Measurements from ENCODE around the gene CD300LB. TPM values are rescaled to one million over a fixed set of nuclear protein-coding genes. Genes with fewer than 3 reads are reported as not detected.

Gene CD300LB
- total and polyA plus RNA-seq, 2 donors from 2014 or later: 0.91 TPM; not detected in 1

DNA sequence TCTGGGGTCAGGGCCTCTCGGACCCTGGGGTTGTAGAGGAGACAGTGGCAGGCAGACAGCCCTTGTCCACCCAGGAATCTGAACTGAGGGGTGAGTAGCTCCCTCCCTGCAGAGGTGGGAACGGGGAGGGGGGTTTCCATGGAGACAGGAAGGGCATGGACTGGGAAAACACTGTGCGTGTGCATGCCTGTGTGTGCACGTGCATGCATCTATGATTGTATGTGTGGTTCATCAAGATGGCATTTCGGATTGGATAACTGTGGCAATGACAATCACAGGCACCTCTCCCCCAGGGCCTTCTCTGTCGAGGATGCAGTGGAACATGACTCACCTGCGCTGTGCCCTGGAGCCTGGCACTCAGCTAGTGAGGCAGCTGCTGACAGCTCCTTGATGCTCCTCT lies 20.8 kb upstream of the CD300LB start:
- Histone ChIP-seq H3K36me3 (ENCODE audit: control insufficient read depth in 2 of 3, insufficient read depth in 3 of 3, low read length in 3 of 3) (no peaks in the 10 kb centered on the region), H3K4me1 (ENCODE audit: control insufficient read depth in 2 of 3, insufficient read depth in 2 of 3, low read depth in 1 of 3, low read length in 3 of 3) (no peaks in the 10 kb centered on the region), H3K9ac (ENCODE audit: low read length in 3 of 3) (no peak overlapping the region), H3K9me3 (ENCODE audit: control insufficient read depth in 2 of 3, insufficient read depth in 1 of 3, low read length in 3 of 3) (no peaks in the 10 kb centered on the region), H3K4me3 (ENCODE audit: low read length in 3 of 3) (no peak overlapping the region), H3K27ac (ENCODE audit: low read depth in 2 of 2, low read length in 2 of 2) (no peak overlapping the region), H3K27me3 (ENCODE audit: control insufficient read depth, insufficient read depth, low read length) (no peaks in the 10 kb centered on the region)
- DNase-seq: peak in 3 of 5 donors; percentile 27 to 46 (median 36)
- no peak for FAIRE-seq
- TF ChIP-seq, protein P1, sequence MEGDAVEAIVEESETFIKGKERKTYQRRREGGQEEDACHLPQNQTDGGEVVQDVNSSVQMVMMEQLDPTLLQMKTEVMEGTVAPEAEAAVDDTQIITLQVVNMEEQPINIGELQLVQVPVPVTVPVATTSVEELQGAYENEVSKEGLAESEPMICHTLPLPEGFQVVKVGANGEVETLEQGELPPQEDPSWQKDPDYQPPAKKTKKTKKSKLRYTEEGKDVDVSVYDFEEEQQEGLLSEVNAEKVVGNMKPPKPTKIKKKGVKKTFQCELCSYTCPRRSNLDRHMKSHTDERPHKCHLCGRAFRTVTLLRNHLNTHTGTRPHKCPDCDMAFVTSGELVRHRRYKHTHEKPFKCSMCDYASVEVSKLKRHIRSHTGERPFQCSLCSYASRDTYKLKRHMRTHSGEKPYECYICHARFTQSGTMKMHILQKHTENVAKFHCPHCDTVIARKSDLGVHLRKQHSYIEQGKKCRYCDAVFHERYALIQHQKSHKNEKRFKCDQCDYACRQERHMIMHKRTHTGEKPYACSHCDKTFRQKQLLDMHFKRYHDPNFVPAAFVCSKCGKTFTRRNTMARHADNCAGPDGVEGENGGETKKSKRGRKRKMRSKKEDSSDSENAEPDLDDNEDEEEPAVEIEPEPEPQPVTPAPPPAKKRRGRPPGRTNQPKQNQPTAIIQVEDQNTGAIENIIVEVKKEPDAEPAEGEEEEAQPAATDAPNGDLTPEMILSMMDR (IDR thresholded peaks at IDR 0.05; ENCODE audit: borderline replicate concordance, extremely low read depth, insufficient read depth): no peak
- intact Hi-C loops (cut with DNase I): no loop called here

DNA sequence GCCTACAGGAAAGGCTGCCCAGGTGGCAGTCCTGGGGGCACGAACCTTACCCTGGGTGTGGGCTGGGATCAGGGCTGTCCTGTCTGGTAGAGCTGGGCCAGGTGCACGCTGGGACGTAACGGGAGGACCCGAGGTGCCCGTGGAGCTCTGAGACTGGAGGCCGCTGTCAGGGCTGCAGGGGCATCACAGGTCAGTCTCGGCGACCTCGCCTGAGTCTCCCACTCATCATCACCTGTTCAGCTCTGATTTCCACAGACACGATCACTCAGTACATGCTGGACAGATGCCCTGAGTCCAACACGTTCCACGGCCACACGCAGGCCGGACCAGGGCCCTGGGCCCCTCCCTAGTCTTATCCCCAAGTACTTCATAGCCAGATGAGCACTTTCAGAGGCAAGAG lies 19.3 kb upstream of the CD300LB start:
- intact Hi-C loops (cut with DNase I): no loop called here
- Histone ChIP-seq H3K27ac (ENCODE audit: low read depth in 2 of 2, low read length in 2 of 2) (no peak overlapping the region), H3K4me1 (ENCODE audit: control insufficient read depth in 2 of 3, insufficient read depth in 2 of 3, low read depth in 1 of 3, low read length in 3 of 3) (no peaks in the 10 kb centered on the region), H3K27me3 (ENCODE audit: control insufficient read depth, insufficient read depth, low read length) (no peaks in the 10 kb centered on the region), H3K9ac (ENCODE audit: low read length in 3 of 3) (no peak overlapping the region), H3K9me3 (ENCODE audit: control insufficient read depth in 2 of 3, insufficient read depth in 1 of 3, low read length in 3 of 3) (no peaks in the 10 kb centered on the region), H3K36me3 (ENCODE audit: control insufficient read depth in 2 of 3, insufficient read depth in 3 of 3, low read length in 3 of 3) (no peaks in the 10 kb centered on the region), H3K4me3 (ENCODE audit: low read length in 3 of 3) (no peak overlapping the region)
- TF ChIP-seq, protein P1 (IDR thresholded peaks at IDR 0.05; ENCODE audit: borderline replicate concordance, extremely low read depth, insufficient read depth): no peak
- DNase-seq (no peak), FAIRE-seq (no peak)

DNA sequence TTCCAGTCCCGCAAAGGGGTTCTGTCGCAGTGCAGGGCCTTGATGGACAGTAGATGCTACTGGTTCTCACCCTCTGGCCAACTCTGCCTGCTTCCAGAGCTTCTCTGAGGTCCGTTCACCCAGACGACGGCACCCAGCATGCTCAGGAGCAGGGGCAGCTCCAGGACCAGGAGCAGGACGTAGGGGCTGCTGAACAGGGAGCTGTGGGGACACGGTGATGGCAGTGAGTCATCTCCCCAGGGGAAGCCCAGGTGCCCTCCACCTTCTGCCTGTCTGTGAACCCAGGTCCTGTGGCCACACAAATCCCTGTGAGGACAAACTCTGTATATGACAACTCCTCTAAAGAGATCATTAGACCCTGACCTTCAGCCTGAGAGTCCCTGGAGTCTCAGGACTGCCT lies 18.1 kb upstream of the CD300LB start:
- TF ChIP-seq, protein P1 (IDR thresholded peaks at IDR 0.05; ENCODE audit: borderline replicate concordance, extremely low read depth, insufficient read depth): no peak
- no peak overlapping the region for H3K9ac ChIP-seq (ENCODE audit: low read length in 3 of 3)
- H3K4me3 ChIP-seq (ENCODE audit: low read length in 3 of 3): no peak overlapping the region
- no peaks in the 10 kb centered on the region for H3K36me3 ChIP-seq (ENCODE audit: control insufficient read depth in 2 of 3, insufficient read depth in 3 of 3, low read length in 3 of 3)
- no peak for DNase-seq
- H3K27ac ChIP-seq (ENCODE audit: low read depth in 2 of 2, low read length in 2 of 2): no peak overlapping the region
- no peaks in the 10 kb centered on the region for H3K9me3 ChIP-seq (ENCODE audit: control insufficient read depth in 2 of 3, insufficient read depth in 1 of 3, low read length in 3 of 3)
- H3K27me3 ChIP-seq (ENCODE audit: control insufficient read depth, insufficient read depth, low read length): no peaks in the 10 kb centered on the region
- intact Hi-C loops (cut with DNase I): no loop called here
- H3K4me1 ChIP-seq (ENCODE audit: control insufficient read depth in 2 of 3, insufficient read depth in 2 of 3, low read depth in 1 of 3, low read length in 3 of 3): no peaks in the 10 kb centered on the region
- no peak for FAIRE-seq

DNA sequence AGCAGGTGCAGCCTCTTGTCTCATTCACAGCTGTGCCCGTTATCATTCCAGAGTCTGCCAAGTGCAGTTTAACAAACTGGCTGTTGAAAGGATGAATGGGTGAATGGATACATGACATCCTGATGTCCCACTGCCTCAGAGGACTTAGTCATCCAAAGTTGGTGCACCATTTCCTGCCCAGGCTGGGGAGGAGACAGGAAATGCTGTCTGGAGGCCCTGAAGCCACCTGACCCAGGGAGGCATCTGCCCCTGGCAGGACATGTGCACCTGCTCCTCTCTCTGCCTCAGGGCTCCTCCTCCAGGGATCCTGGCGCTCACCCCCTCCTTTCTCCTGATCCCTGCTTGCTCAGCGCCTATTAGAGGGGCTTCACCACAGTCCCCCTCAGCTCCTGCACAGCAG lies 16.5 kb upstream of the CD300LB start:
- Histone ChIP-seq H3K36me3 (ENCODE audit: control insufficient read depth in 2 of 3, insufficient read depth in 3 of 3, low read length in 3 of 3) (no peaks in the 10 kb centered on the region), H3K4me3 (ENCODE audit: low read length in 3 of 3) (no peak overlapping the region), H3K4me1 (ENCODE audit: control insufficient read depth in 2 of 3, insufficient read depth in 2 of 3, low read depth in 1 of 3, low read length in 3 of 3) (no peaks in the 10 kb centered on the region), H3K27ac (ENCODE audit: low read depth in 2 of 2, low read length in 2 of 2) (no peak overlapping the region), H3K9me3 (ENCODE audit: control insufficient read depth in 2 of 3, insufficient read depth in 1 of 3, low read length in 3 of 3) (no peaks in the 10 kb centered on the region), H3K27me3 (ENCODE audit: control insufficient read depth, insufficient read depth, low read length) (no peaks in the 10 kb centered on the region), H3K9ac (ENCODE audit: low read length in 3 of 3) (no peak overlapping the region)
- no peak for FAIRE-seq
- intact Hi-C loops (cut with DNase I): no loop called here
- TF ChIP-seq, protein P1 (IDR thresholded peaks at IDR 0.05; ENCODE audit: borderline replicate concordance, extremely low read depth, insufficient read depth): no peak
- peak in 1 of 5 donors; percentile 8 for DNase-seq
